ENCODE data around the gene FRMD4A. TPM values are rescaled to one million over a fixed set of nuclear protein-coding genes. Genes with fewer than 3 reads are reported as not detected.
"Not testable (repeated sequence)": the region's sequence is repeated elsewhere in the genome, so short reads cannot be mapped to it uniquely, and the experiment has no call there.

The FRMD4A gene
- total RNA-seq, 2 experiments from 2014 or later = 3.1 to 3.7 TPM

GRCh38 chr10:14200698-14201544 is 129.8 kb downstream of the FRMD4A start:
- Histone ChIP-seq H3K27ac (ENCODE audit: low read depth in 1 of 2, low read length in 2 of 2) (no peak overlapping the region), H3K4me1 (ENCODE audit: insufficient read depth, low read length) (no peaks in the 10 kb centered on the region), H3K9me3 (ENCODE audit: control insufficient read depth in 1 of 2, insufficient read depth in 1 of 2, low read length in 2 of 2) (no peaks in the 10 kb centered on the region), H3K27me3 (ENCODE audit: control insufficient read depth in 1 of 2, insufficient read depth in 2 of 2, low read length in 2 of 2) (peaks cover 8 to 13% of the 10 kb centered on the region in 2 experiments), H3K36me3 (ENCODE audit: insufficient read depth, low read length) (no peaks in the 10 kb centered on the region), H3K4me3 (ENCODE audit: low read length) (no peak overlapping the region)
- ChIA-PET CTCF (no interaction called here), POLR2A (no interaction called here)
- Mint-ChIP-seq H3K4me1 (ENCODE audit: low read depth) (no peaks in the 10 kb centered on the region), H3K27ac (no peak overlapping the region), H3K9me3 (no peaks in the 10 kb centered on the region), H3K4me3 (no peak overlapping the region), H3K27me3 (peaks cover 33% of the 10 kb centered on the region), H3K36me3 (ENCODE audit: low read depth) (no peaks in the 10 kb centered on the region)
- no peak for TF ChIP-seq CTCF (IDR thresholded peaks at IDR 0.05)
- ATAC-seq (ENCODE audit: poor library complexity) (no peak), DNase-seq (no peak)
- intact Hi-C loops (cut with DNase I, micrococcal nuclease) = no loop called here

GRCh38 chr10:14199098-14199497 is 131.6 kb downstream of the FRMD4A start:
- H3K27me3 Mint-ChIP-seq = peaks cover 41% of the 10 kb centered on the region
- H3K27me3 ChIP-seq (ENCODE audit: control insufficient read depth in 1 of 2, insufficient read depth in 2 of 2, low read length in 2 of 2) = peaks cover 13 to 17% of the 10 kb centered on the region in 2 experiments
- H3K4me1 Mint-ChIP-seq (ENCODE audit: low read depth); H3K36me3 Mint-ChIP-seq (ENCODE audit: low read depth); H3K9me3 Mint-ChIP-seq; H3K27ac ChIP-seq (ENCODE audit: low read depth in 1 of 2, low read length in 2 of 2); ATAC-seq (ENCODE audit: poor library complexity); H3K36me3 ChIP-seq (ENCODE audit: insufficient read depth, low read length); H3K4me3 ChIP-seq (ENCODE audit: low read length); H3K4me1 ChIP-seq (ENCODE audit: insufficient read depth, low read length); CTCF ChIA-PET; H3K4me3 Mint-ChIP-seq; POLR2A ChIA-PET; H3K9me3 ChIP-seq (ENCODE audit: control insufficient read depth in 1 of 2, insufficient read depth in 1 of 2, low read length in 2 of 2); DNase-seq; H3K27ac Mint-ChIP-seq: not testable (repeated sequence)
- intact Hi-C loops (cut with DNase I, micrococcal nuclease) = loop anchor here in 1 of 2 experiments (5.0 to 10.0 kb wide), 4 partner anchors 417 to 886 kb away; partner anchors contain the start of gene ACBD7

- H3K27ac Mint-ChIP-seq = no peak overlapping the region
- Histone ChIP-seq H3K27me3 (ENCODE audit: control insufficient read depth in 1 of 2, insufficient read depth in 2 of 2, low read length in 2 of 2) (peaks cover 13 to 17% of the 10 kb centered on the region in 2 experiments), H3K4me3 (ENCODE audit: low read length) (no peak overlapping the region), H3K36me3 (ENCODE audit: insufficient read depth, low read length) (no peaks in the 10 kb centered on the region), H3K9me3 (ENCODE audit: control insufficient read depth in 1 of 2, insufficient read depth in 1 of 2, low read length in 2 of 2) (no peaks in the 10 kb centered on the region), H3K27ac (ENCODE audit: low read depth in 1 of 2, low read length in 2 of 2) (no peak overlapping the region), H3K4me1 (ENCODE audit: insufficient read depth, low read length) (no peaks in the 10 kb centered on the region)
- intact Hi-C loops (cut with DNase I, micrococcal nuclease) = loop anchor here in 1 of 2 experiments (5.0 to 10.0 kb wide), 4 partner anchors 416 to 887 kb away; partner anchors contain the start of gene ACBD7
- POLR2A ChIA-PET = no interaction called here
- H3K27me3 Mint-ChIP-seq = peaks cover 47% of the 10 kb centered on the region
- no peak for TF ChIP-seq CTCF (IDR thresholded peaks at IDR 0.05)
- H3K4me3 Mint-ChIP-seq = no peak overlapping the region
- no peak for ATAC-seq (ENCODE audit: poor library complexity)
- CTCF ChIA-PET = no interaction called here
- DNase-seq = no peak
- H3K4me1 Mint-ChIP-seq (ENCODE audit: low read depth) = no peaks in the 10 kb centered on the region
- no peaks in the 10 kb centered on the region for H3K36me3 Mint-ChIP-seq (ENCODE audit: low read depth)
- no peaks in the 10 kb centered on the region for H3K9me3 Mint-ChIP-seq
Observed at GRCh38 chr10:14198078-14198477, 132.6 kb downstream of the FRMD4A start.
